Neuron (in vitro differentiated cells): ENCODE measurements around the gene ABHD6.
"Not testable (repeated sequence)": the region's sequence is repeated elsewhere in the genome, so short reads cannot be mapped to it uniquely, and the experiment has no call there.

Source experiments
- H2AFZ ChIP-seq: one replicate; pipeline ENCODE4 v1.6.1; 2013; ENCODE audit warnings: low read depth, mild to moderate bottlenecking, inconsistent platforms, low read length, moderate library complexity
- H3K27me3 ChIP-seq: one replicate; pipeline ENCODE4 v1.6.1; 2013; ENCODE audit warnings: low read length; ENCODE audit not compliant: insufficient read depth
- H3K36me3 ChIP-seq: one replicate; pipeline ENCODE4 v1.6.1; 2013; ENCODE audit warnings: low read length; ENCODE audit not compliant: insufficient read depth
- H3K4me1 ChIP-seq: one replicate; pipeline ENCODE4 v1.6.1; 2013; ENCODE audit warnings: low read length; ENCODE audit not compliant: insufficient read depth
- H3K4me3 ChIP-seq: 2 replicates; pipeline ENCODE4 v1.5.1; 2013; ENCODE audit warnings: mild to moderate bottlenecking, low read length, moderate library complexity
- H3K9me3 ChIP-seq: one replicate; pipeline ENCODE4 v1.6.1; 2013; ENCODE audit warnings: low read length

The ABHD6 gene

DNA sequence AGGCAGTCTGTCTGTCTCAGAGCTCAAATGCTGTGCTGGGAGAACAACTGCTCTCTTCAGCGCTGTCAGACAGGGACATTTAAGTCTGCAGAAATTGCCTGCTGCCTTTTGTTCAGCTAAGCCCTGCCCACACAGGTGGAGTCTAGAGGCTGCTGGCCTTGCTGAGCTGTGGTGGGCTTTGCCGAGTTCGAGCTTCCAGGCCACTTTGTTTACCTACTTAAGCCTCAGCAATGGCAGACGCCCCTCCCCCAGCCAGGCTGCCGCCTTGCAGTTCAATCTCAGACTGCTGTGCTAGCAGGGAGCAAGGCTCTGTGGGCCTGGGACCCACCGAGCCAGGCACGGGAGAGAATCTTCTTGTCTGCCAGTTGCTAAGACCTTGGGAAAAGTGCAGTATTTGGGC, 43.5 kb downstream of the ABHD6 start:
- no peaks in the 10 kb centered on the region for H3K27me3 ChIP-seq
- no peak overlapping the region for H3K4me3 ChIP-seq
- H3K9me3 ChIP-seq: no peaks in the 10 kb centered on the region
- H3K36me3 ChIP-seq: no peaks in the 10 kb centered on the region
- no peaks in the 10 kb centered on the region for H3K4me1 ChIP-seq
- H2AFZ ChIP-seq: no peak overlapping the region

GRCh38 chr3:58285334-58285733, 47.7 kb downstream of the ABHD6 start:
- Histone ChIP-seq H3K4me3 (no peak overlapping the region), H3K4me1 (no peaks in the 10 kb centered on the region), H3K9me3 (no peaks in the 10 kb centered on the region), H3K36me3 (no peaks in the 10 kb centered on the region), H2AFZ (no peak overlapping the region), H3K27me3 (no peaks in the 10 kb centered on the region)

- Histone ChIP-seq H3K27me3 (no peaks in the 10 kb centered on the region), H2AFZ (no peak overlapping the region), H3K4me1 (no peaks in the 10 kb centered on the region), H3K9me3 (no peaks in the 10 kb centered on the region), H3K36me3 (no peaks in the 10 kb centered on the region), H3K4me3 (no peak overlapping the region)
Observed at GRCh38 chr3:58287354-58287753, 49.8 kb downstream of the ABHD6 start.

DNA sequence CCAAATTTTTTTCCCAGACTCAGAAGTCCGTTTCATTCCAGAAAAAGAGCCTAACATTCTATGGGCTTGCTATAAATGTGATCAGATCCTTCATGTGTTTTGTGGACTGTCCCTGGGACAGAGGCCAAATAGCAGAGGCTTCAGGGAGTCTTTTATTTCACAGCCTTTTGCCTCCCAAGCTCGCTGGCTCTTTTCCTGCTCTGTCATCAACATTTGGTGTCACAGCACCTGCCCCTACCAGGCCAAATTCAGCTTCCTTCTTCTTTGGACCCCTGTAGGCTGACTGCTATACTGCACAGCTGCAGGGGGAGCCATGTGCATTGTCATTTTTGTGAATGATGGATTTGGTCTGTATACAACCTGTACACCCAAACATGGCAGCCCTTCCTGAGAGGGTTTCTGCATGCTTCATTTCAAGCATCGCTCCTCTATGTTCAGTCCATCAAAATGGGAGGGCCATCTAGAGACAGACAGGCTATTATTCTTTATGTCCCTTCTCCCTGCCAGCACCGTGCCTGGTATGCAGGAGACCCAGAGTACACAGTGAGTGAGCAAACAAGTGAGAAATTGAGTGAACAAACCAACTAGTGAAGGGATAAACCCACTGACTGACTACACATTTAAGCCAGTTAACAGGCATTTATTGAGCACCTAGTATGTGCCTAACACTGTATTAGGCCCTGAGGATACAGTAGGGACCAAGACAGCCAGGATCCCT, 50.6 kb downstream of the ABHD6 start:
- H3K4me3 ChIP-seq: no peak overlapping the region
- no peaks in the 10 kb centered on the region for H3K36me3 ChIP-seq
- H3K4me1 ChIP-seq: no peaks in the 10 kb centered on the region
- no peak overlapping the region for H2AFZ ChIP-seq
- H3K9me3 ChIP-seq: no peaks in the 10 kb centered on the region
- H3K27me3 ChIP-seq: no peaks in the 10 kb centered on the region

DNA sequence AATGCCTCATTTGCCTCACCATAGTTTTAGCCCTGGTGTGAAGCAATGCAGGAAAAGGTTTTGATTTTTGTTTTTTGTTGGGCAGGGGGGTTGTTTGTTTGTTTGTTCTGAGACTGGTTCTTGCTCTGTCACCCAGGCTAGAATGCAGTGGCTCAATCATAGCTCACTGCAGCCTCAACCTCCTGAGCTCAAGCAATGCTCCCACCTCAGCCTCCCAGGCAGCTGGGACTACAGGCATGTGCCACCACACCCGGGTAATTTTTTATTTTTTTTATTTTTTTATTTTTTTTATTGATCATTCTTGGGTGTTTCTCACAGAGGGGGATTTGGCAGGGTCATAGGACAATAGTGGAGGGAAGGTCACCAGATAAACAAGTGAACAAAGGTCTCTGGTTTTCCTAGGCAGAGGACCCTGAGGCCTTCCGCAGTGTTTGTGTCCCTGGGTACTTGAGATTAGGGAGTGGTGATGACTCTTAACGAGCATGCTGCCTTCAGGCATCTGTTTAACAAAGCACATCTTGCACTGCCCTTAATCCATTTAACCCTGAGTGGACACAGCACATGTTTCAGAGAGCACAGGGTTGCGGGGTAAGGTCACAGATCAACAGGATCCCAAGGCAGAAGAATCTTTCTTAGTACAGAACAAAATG, 51.5 kb downstream of the ABHD6 start:
- H2AFZ ChIP-seq, H3K9me3 ChIP-seq, H3K4me3 ChIP-seq, H3K4me1 ChIP-seq, H3K36me3 ChIP-seq, H3K27me3 ChIP-seq: not testable (repeated sequence)

DNA sequence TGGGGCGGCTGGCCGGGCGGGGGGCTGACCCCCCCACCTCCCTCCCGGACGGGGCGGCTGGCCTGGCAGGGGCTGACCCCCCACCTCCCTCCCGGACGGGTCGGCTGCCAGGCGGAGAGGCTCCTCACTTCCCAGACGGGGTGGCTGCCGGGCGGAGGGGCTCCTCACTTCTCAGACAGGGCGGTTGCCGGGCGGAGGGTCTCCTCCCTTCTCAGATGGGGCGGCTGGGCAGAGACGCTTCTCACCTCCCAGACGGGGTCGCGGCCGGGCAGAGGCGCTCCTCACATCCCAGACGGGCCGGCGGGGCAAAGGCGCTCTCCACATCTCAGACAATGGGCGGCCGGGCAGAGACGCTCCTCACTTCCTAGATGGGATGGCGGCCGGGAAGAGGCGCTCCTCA, 52.9 kb downstream of the ABHD6 start:
- H3K4me3 ChIP-seq, H3K36me3 ChIP-seq, H3K9me3 ChIP-seq, H3K4me1 ChIP-seq, H2AFZ ChIP-seq, H3K27me3 ChIP-seq: not testable (repeated sequence)

DNA sequence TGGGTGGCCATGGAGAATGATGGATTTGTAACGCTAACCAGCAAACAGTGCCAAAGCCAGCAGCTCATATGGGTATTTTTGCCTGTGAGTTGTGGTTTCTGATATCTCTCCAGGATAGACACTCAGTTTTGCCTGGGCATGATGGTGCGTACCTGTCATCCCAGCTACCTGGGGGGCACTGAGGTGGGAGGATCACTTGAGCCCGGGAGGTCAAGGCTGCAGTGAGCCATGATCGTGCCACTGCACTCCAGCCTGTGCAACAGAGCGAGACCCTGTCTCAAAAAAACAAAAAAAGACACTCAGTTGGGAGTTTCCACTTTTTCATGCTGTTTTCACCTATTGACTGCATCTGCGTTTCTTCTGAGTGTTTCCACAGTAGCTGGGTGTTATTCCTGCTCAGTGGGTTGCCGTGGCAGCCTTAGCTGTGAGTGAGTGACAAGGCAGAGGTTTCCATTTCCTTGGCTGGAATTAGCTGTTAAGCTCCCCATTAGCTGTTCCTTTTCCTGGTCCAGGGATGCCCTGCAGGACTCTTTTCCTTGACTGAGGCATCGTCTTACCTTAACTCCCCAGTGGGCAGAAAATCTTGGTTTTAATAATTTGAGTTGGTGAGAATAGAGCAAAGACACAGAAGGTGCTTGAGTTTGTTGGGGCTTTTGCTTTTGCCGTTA, 54.2 kb downstream of the ABHD6 start:
- no peak overlapping the region for H2AFZ ChIP-seq
- H3K27me3 ChIP-seq: peaks cover 6% of the 10 kb centered on the region
- no peaks in the 10 kb centered on the region for H3K36me3 ChIP-seq
- H3K4me3 ChIP-seq: no peak overlapping the region
- no peaks in the 10 kb centered on the region for H3K4me1 ChIP-seq
- H3K9me3 ChIP-seq: no peaks in the 10 kb centered on the region

DNA sequence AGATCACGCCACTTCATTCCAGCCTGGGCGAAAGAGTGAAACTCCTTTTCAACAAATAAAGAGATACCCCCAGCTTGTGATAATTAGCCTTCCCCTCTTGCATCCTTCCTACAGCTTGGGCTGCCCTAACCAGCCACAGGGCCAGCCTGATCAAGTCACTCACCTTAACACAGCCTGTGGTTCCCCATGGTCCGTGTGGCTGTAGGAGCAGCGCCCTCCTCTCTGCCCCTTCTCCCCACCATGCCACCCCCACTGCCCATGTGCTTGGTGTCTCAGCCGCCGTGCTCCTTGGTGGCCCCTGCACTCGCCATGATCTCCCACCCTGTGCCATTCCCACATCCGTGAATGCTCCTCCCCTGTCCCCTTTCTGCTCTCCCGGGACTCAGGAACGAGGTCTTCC, 55.3 kb downstream of the ABHD6 start:
- no peaks in the 10 kb centered on the region for H3K36me3 ChIP-seq
- H3K4me1 ChIP-seq: no peaks in the 10 kb centered on the region
- peaks cover 11% of the 10 kb centered on the region for H3K27me3 ChIP-seq
- no peak overlapping the region for H2AFZ ChIP-seq
- H3K4me3 ChIP-seq: no peak overlapping the region
- no peaks in the 10 kb centered on the region for H3K9me3 ChIP-seq

DNA sequence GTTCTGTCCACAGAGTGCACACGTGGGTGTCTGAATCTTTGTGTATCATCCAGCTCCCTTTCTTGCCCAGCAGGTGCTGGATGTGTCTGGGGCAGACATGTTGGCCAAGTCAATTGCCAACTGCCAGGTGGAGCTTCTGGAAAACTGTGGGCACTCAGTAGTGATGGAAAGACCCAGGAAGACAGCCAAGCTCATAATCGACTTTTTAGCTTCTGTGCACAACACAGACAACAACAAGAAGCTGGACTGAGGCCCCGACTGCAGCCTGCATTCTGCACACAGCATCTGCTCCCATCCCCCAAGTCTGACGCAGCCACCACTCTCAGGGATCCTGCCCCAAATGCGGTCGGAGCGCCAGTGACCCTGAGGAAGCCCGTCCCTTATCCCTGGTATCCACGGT, 55.9 kb downstream of the ABHD6 start:
- H2AFZ ChIP-seq: no peak overlapping the region
- H3K36me3 ChIP-seq: no peaks in the 10 kb centered on the region
- H3K9me3 ChIP-seq: no peaks in the 10 kb centered on the region
- no peak overlapping the region for H3K4me3 ChIP-seq
- peaks cover 12% of the 10 kb centered on the region for H3K27me3 ChIP-seq
- no peaks in the 10 kb centered on the region for H3K4me1 ChIP-seq

DNA sequence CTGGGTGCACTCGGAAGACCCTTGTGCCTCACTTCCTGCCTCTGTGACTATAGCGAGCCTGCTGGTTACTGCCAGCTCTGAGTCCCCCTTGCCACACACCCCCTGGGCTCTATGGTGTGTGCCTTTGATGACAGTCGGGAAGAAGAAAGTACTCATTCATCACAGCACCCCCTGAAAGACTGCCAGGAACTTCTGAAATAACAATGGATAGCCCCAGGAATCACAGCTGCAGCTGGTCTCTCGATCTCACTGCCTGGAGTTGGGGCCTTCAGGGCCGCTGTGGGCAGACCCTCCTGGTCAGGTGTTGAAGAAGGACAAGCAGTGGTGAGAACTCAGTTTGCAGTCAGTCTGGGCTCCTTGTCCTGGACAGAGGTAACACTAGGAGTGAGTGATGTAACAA, 58.7 kb downstream of the ABHD6 start:
- Histone ChIP-seq H3K9me3 (no peaks in the 10 kb centered on the region), H3K4me3 (no peak overlapping the region), H2AFZ (no peak overlapping the region), H3K27me3 (peaks cover 19% of the 10 kb centered on the region), H3K4me1 (peaks cover 3% of the 10 kb centered on the region), H3K36me3 (no peaks in the 10 kb centered on the region)

DNA sequence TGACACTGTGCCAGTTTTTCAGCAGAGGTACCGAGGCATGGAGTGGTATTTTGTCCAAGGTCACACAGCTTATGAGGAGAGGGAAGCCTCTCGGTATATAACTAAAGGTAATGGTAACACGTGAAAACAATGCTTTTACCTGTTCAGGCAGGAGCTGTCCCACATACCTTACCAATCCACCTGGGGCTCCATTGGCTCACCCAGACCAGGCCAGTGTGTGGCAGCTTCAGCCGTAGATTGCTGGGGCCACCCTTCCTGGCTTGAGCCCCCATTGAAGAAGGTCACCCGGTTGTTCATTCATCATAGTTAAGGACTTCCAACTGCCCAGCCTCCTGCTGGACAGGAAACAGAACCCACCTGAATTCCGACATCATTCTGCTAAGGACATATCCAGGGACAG, 59.3 kb downstream of the ABHD6 start:
- no peaks in the 10 kb centered on the region for H3K9me3 ChIP-seq
- H2AFZ ChIP-seq: no peak overlapping the region
- H3K4me1 ChIP-seq: peaks cover 3% of the 10 kb centered on the region
- H3K36me3 ChIP-seq: no peaks in the 10 kb centered on the region
- no peak overlapping the region for H3K4me3 ChIP-seq
- H3K27me3 ChIP-seq: peaks cover 24% of the 10 kb centered on the region

GRCh38 chr3:58298190-58298589, 60.6 kb downstream of the ABHD6 start:
- H3K4me3 ChIP-seq: no peak overlapping the region
- peaks cover 3% of the 10 kb centered on the region for H3K4me1 ChIP-seq
- H3K36me3 ChIP-seq: no peaks in the 10 kb centered on the region
- no peaks in the 10 kb centered on the region for H3K9me3 ChIP-seq
- H2AFZ ChIP-seq: no peak overlapping the region
- peaks cover 24% of the 10 kb centered on the region for H3K27me3 ChIP-seq

DNA sequence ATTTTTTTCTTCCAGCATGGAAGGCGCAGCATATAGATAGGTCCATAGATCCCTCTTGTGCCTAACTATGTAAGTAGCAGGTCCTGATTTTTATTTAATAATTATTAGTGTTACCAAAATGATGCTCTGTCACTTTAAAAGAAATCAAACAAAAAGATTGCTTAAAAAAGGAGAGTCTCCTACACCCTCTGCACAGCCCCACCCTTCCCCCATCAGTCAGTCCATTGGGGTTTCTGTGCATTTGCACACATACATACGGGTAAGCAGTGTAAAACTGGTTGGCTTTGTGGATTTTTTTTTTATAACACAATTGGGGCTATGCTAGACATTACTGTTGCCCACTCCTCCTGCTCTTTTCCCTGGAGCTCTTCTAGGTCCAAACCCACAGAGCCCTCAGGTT, 61.5 kb downstream of the ABHD6 start:
- peaks cover 3% of the 10 kb centered on the region for H3K4me1 ChIP-seq
- H3K27me3 ChIP-seq: peaks cover 24% of the 10 kb centered on the region
- H3K9me3 ChIP-seq: no peaks in the 10 kb centered on the region
- H3K36me3 ChIP-seq: no peaks in the 10 kb centered on the region
- H2AFZ ChIP-seq: no peak overlapping the region
- H3K4me3 ChIP-seq: no peak overlapping the region
